Endothelial cell of umbilical vein (primary cell): ENCODE measurements around the gene SRCAP.

Experiments used
- EZH2 ChIP-seq: IDR thresholded peaks from 2 replicates; pipeline ENCODE4 v1.6.1; 2012; ENCODE audit warnings: borderline replicate concordance, low read depth, mild to moderate bottlenecking, moderate library complexity, low read length, inconsistent platforms; ENCODE audit not compliant: severe bottlenecking
- JUN ChIP-seq: IDR thresholded peaks from 2 replicates; pipeline ENCODE4 v1.6.1; 2011; ENCODE audit warnings: borderline replicate concordance, low read depth; ENCODE audit not compliant: insufficient read length, insufficient read depth
- MYC ChIP-seq: IDR thresholded peaks from one replicate; pipeline ENCODE4 v1.6.1; 2011; ENCODE audit warnings: mild to moderate bottlenecking, low read depth, low read length
- POLR2A ChIP-seq: IDR thresholded peaks from 2 replicates; pipeline ENCODE4 v1.6.1; 2012; ENCODE audit warnings: low read depth, mild to moderate bottlenecking, control low read depth, low read length
- TF ChIP-seq, protein P1 (sequence below), 2 donors: IDR thresholded peaks; 1 replicate in 1 of 2; 2 replicates in 1 of 2; pipeline ENCODE4 v1.5.1; 2011; ENCODE audit warnings: low read length in 2 of 2, mild to moderate bottlenecking in 2 of 2, moderate library complexity in 2 of 2, control low read depth in 1 of 2, inconsistent platforms in 1 of 2, low read depth in 1 of 2; ENCODE audit not compliant: insufficient read depth in 1 of 2; ENCODE audit errors: extremely low read depth in 1 of 2
- TF ChIP-seq, protein P2 (sequence below): IDR thresholded peaks from 2 replicates; pipeline ENCODE4 v1.6.1; 2011; ENCODE audit not compliant: insufficient read depth, insufficient read length

DNA sequence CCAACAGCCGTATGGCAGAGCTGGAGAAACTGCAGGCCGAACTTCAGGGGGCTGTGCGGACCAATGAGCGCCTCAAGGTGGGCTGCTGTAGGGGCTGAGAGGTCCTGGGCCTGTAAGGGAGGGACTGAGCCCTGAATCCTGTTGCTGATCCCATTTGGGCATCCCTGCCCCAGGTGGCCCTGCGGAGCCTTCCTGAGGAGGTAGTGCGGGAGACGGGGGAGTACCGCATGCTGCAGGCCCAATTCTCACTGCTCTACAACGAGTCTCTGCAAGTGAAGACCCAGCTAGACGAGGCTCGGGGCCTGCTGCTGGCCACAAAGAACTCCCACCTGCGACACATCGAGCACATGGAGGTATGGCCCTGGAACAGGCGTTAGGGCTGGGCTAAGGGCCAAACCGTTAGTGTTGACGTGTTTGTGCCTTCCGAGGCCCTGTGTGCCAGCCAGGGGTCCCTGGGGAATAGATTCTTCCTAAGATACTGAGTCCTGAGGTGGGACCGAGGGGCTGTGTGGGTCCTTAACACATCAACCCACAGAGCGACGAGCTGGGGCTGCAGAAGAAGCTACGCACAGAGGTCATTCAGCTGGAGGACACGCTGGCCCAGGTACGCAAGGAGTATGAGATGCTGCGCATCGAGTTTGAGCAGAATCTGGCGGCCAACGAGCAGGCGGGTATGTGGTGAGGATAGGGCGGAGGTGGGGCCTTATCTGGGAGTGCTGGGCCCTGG, 67.4 kb downstream of the SRCAP start:
- TF ChIP-seq, protein P1, sequence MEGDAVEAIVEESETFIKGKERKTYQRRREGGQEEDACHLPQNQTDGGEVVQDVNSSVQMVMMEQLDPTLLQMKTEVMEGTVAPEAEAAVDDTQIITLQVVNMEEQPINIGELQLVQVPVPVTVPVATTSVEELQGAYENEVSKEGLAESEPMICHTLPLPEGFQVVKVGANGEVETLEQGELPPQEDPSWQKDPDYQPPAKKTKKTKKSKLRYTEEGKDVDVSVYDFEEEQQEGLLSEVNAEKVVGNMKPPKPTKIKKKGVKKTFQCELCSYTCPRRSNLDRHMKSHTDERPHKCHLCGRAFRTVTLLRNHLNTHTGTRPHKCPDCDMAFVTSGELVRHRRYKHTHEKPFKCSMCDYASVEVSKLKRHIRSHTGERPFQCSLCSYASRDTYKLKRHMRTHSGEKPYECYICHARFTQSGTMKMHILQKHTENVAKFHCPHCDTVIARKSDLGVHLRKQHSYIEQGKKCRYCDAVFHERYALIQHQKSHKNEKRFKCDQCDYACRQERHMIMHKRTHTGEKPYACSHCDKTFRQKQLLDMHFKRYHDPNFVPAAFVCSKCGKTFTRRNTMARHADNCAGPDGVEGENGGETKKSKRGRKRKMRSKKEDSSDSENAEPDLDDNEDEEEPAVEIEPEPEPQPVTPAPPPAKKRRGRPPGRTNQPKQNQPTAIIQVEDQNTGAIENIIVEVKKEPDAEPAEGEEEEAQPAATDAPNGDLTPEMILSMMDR (IDR thresholded peaks at IDR 0.05; ENCODE audit: extremely low read depth in 1 of 2, insufficient read depth in 1 of 2, low read depth in 1 of 2, low read length in 2 of 2), result no peak
- TF ChIP-seq POLR2A, result no peak
- no peak for TF ChIP-seq MYC
- no peak for TF ChIP-seq EZH2
- TF ChIP-seq, protein P2, sequence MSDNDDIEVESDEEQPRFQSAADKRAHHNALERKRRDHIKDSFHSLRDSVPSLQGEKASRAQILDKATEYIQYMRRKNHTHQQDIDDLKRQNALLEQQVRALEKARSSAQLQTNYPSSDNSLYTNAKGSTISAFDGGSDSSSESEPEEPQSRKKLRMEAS, result no peak
- TF ChIP-seq JUN, result no peak
